LHCN-M2 (cell line): ENCODE measurements around the gene CSNK1A1L. TPM values are rescaled to one million over a fixed set of nuclear protein-coding genes. Genes with fewer than 3 reads are reported as not detected.
"Not testable (repeated sequence)": the region's sequence is repeated elsewhere in the genome, so short reads cannot be mapped to it uniquely, and the experiment has no call there.

Experiments
- DNase-seq: peaks from one replicate; pipeline ENCODE4 v3.0.0-alpha.2; 2012; ENCODE audit warnings: low read depth
- total RNA-seq: library from RNA; depleted of rRNA; stranded (reverse); fragments of >200 nt; gene quantifications from 2 replicates; pipeline ENCODE4 v1.2.3, GENCODE V29; 2014; rRNA removed

The CSNK1A1L gene
- total RNA-seq, 1 experiment from 2014 or later: not detected

DNA sequence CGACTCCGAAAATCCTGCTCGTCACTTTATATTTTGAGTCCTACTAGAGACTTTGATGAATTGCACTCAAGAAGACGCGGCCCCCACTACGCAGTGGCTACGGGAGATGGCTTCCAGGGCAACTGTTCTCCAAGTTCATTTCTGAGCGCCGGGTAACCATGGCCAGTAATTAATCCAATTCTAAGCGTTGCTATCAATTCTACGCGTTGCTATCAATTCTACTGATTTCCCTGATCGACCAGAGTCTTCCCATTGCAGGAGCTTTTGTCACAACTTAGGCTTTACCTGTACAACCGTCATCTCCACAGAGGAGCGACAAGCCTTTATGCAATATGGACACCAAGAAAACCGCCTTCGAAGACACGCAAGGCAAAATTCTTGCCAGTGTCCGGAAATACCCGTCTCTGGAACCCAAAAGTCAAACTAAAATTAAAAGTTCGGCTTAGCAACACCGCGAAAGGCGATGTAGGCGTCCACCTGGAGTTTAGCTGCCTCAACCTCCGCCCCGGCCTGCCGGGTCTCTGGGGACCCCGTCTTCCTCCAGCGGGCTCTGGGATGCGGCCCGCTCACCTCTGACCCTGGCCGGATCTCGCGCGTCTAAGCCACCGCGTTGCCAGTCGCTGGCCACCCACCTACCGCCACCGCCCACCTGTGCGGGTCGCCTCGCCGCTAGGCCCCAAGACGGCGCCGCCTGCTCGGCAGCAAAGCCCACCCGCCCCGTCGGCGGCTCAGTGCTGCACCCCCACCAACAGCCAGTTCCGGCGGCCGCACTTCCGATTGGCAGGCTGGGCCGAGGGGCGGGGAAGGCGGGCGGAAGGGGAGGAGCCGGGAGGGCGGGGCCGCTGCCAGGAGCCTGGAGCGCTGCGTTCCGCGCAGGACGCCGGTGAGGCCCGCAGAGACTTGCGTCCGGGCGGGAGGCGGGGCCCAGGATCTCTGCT, 46.3 kb downstream of the CSNK1A1L start, which contains the start of gene SUPT20H:
Gene SUPT20H, minus strand, starts transcription at position 779 of the 938 bp plus-strand sequence. CDS start 8,198 bp downstream, outside the sequence.
- peak; percentile 86 for DNase-seq

DNA sequence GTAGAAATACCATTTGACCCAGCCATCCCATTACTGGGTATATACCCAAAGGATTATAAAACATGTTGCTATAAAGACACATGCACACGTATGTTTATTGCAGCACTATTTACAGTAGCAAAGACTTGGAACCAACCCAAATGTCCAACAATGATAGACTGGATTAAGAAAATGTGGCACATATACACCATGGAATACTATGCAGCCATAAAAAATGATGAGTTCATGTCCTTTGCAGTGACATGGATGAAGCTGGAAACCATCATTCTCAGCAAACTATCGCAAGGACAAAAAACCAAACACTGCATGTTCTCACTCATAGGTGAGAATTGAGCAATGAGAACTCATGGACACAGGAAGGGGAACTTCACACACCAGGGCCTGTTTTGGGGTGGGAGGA, 49.2 kb downstream of the CSNK1A1L start:
- DNase-seq: not testable (repeated sequence)

Other genes with a start within 250 kb of the CSNK1A1L start
- gene SMAD9, start 185.4 kb downstream of the CSNK1A1L start, total RNA-seq: 5.1 and 6.8 TPM in 2 replicates
- gene ALG5, start 106.3 kb downstream of the CSNK1A1L start, total RNA-seq: 34.6 and 40.2 TPM in 2 replicates
- gene EXOSC8, start 104.9 kb downstream of the CSNK1A1L start, total RNA-seq: 48.9 and 54.4 TPM in 2 replicates
- gene SUPT20H, start 46.0 kb downstream of the CSNK1A1L start, total RNA-seq: 47.6 and 53.1 TPM in 2 replicates